Activated T-helper 2 cell treated with anti-CD3 and anti-CD28 coated beads, Interferon-gamma antibody, Interleukin-2, Interleukin-4, amounts not matched to agents 10 μg/mL and 5 μg/mL and 100 μg/mL, durations not matched to agents 14 hours and 24 hours and 36 hours (primary cell): ENCODE data around the gene AMD1. TPM values are rescaled to one million over a fixed set of nuclear protein-coding genes. Genes with fewer than 3 reads are reported as not detected.
"Not testable (repeated sequence)": the region's sequence is repeated elsewhere in the genome, so short reads cannot be mapped to it uniquely, and the experiment has no call there.

Experiments
- DNase-seq: peaks from one replicate; pipeline ENCODE4 v3.0.0; 2021; ENCODE audit warnings: low spot score
- H3K27ac Mint-ChIP-seq: one replicate; pipeline ENCODE4 v1.8.0; 2021; ENCODE audit warnings: mixed read lengths
- H3K27me3 Mint-ChIP-seq: one replicate; pipeline ENCODE4 v1.8.0; 2021; ENCODE audit warnings: low read depth, mixed read lengths
- H3K36me3 Mint-ChIP-seq: one replicate; pipeline ENCODE4 v1.8.0; 2021; ENCODE audit warnings: low read depth, mixed read lengths
- H3K4me1 Mint-ChIP-seq: one replicate; pipeline ENCODE4 v1.8.0; 2021; ENCODE audit warnings: low read depth, mixed read lengths
- H3K4me3 Mint-ChIP-seq: one replicate; pipeline ENCODE4 v1.8.0; 2021; ENCODE audit warnings: low read depth, mild to moderate bottlenecking, moderate library complexity, mixed read lengths
- H3K9me3 Mint-ChIP-seq: one replicate; pipeline ENCODE4 v1.8.0; 2021; ENCODE audit warnings: mixed read lengths
- intact Hi-C: fragments of 100-400 bp; cut with micrococcal nuclease; formaldehyde crosslinking; loops from one replicate; pipeline ENCODE4 v1.15.1; 2023
- total RNA-seq: library from RNA; stranded (reverse); gene quantifications from 2 replicates; pipeline ENCODE4 v1.2.3, GENCODE V29; 2022

AMD1 gene
- total RNA-seq, 1 donor from 2014 or later, result 111 TPM

GRCh38 chr6:110882274-110882619 is 7.7 kb downstream of the AMD1 start:
- Mint-ChIP-seq H3K36me3 (peaks cover 54% of the 10 kb centered on the region), H3K4me3 (peak overlapping the region; percentile 2), H3K27me3 (no peaks in the 10 kb centered on the region), H3K27ac (peak overlapping the region; percentile 59), H3K9me3 (no peaks in the 10 kb centered on the region), H3K4me1 (peaks cover 64% of the 10 kb centered on the region)
- intact Hi-C loops, result no loop called here
- DNase-seq, result no peak

- Mint-ChIP-seq H3K27ac (peak overlapping the region; percentile 59), H3K4me1 (peaks cover 57% of the 10 kb centered on the region), H3K9me3 (no peaks in the 10 kb centered on the region), H3K27me3 (no peaks in the 10 kb centered on the region), H3K4me3 (no peak overlapping the region), H3K36me3 (peaks cover 51% of the 10 kb centered on the region)
- intact Hi-C loops, result no loop called here
- DNase-seq, result no peak
Measured at GRCh38 chr6:110882824-110883554, 8.4 kb downstream of the AMD1 start.

- DNase-seq, result no peak
- peaks cover 49% of the 10 kb centered on the region for H3K36me3 Mint-ChIP-seq
- peak overlapping the region; percentile 1 for H3K27ac Mint-ChIP-seq
- H3K4me1 Mint-ChIP-seq, result peaks cover 50% of the 10 kb centered on the region
- intact Hi-C loops, result no loop called here
- no peaks in the 10 kb centered on the region for H3K9me3 Mint-ChIP-seq
- H3K27me3 Mint-ChIP-seq, result no peaks in the 10 kb centered on the region
- no peak overlapping the region for H3K4me3 Mint-ChIP-seq
Measured at GRCh38 chr6:110884321-110884720, 9.7 kb downstream of the AMD1 start.

GRCh38 chr6:110885526-110885925 is 10.9 kb downstream of the AMD1 start:
- no peak overlapping the region for H3K27ac Mint-ChIP-seq
- intact Hi-C loops, result no loop called here
- no peaks in the 10 kb centered on the region for H3K9me3 Mint-ChIP-seq
- no peak for DNase-seq
- H3K4me3 Mint-ChIP-seq, result no peak overlapping the region
- H3K27me3 Mint-ChIP-seq, result no peaks in the 10 kb centered on the region
- H3K4me1 Mint-ChIP-seq, result peaks cover 38% of the 10 kb centered on the region
- H3K36me3 Mint-ChIP-seq, result peaks cover 50% of the 10 kb centered on the region

GRCh38 chr6:110886555-110887167 is 12.1 kb downstream of the AMD1 start:
- intact Hi-C loops, result no loop called here
- DNase-seq, result no peak
- Mint-ChIP-seq H3K36me3 (peaks cover 56% of the 10 kb centered on the region), H3K27ac (no peak overlapping the region), H3K4me1 (peaks cover 33% of the 10 kb centered on the region), H3K9me3 (no peaks in the 10 kb centered on the region), H3K27me3 (no peaks in the 10 kb centered on the region), H3K4me3 (no peak overlapping the region)

- intact Hi-C loops, result no loop called here
- Mint-ChIP-seq H3K4me1 (peaks cover 17% of the 10 kb centered on the region), H3K4me3 (no peak overlapping the region), H3K27ac (no peak overlapping the region), H3K9me3 (no peaks in the 10 kb centered on the region), H3K36me3 (peaks cover 68% of the 10 kb centered on the region), H3K27me3 (no peaks in the 10 kb centered on the region)
- no peak for DNase-seq
Measured at GRCh38 chr6:110890288-110890687, 15.7 kb downstream of the AMD1 start.

GRCh38 chr6:110895907-110896608 is 21.5 kb downstream of the AMD1 start:
- DNase-seq, result no peak

GRCh38 chr6:110897433-110897832 is 22.8 kb downstream of the AMD1 start:
- intact Hi-C loops, result no loop called here
- Mint-ChIP-seq H3K9me3 (no peaks in the 10 kb centered on the region), H3K36me3 (peaks cover 70% of the 10 kb centered on the region), H3K27me3 (no peaks in the 10 kb centered on the region), H3K4me3 (no peak overlapping the region), H3K27ac (no peak overlapping the region), H3K4me1 (peaks cover 2% of the 10 kb centered on the region)
- no peak for DNase-seq

More at GRCh38 chr6:110895907-110896608, 21.5 kb downstream of the AMD1 start:
- intact Hi-C loops, result no loop called here
- Mint-ChIP-seq H3K36me3 (peaks cover 80% of the 10 kb centered on the region), H3K4me3 (no peak overlapping the region), H3K4me1 (peaks cover 2% of the 10 kb centered on the region), H3K27ac (no peak overlapping the region), H3K27me3 (no peaks in the 10 kb centered on the region), H3K9me3 (no peaks in the 10 kb centered on the region)

- intact Hi-C loops, result no loop called here
- H3K27ac Mint-ChIP-seq, result no peak overlapping the region
Measured at GRCh38 chr6:110898111-110898510, 23.5 kb downstream of the AMD1 start.

GRCh38 chr6:110900028-110900598 is 25.5 kb downstream of the AMD1 start:
- Mint-ChIP-seq H3K4me3 (no peak overlapping the region), H3K9me3 (peaks cover 13% of the 10 kb centered on the region), H3K27me3 (no peaks in the 10 kb centered on the region), H3K4me1 (no peaks in the 10 kb centered on the region), H3K36me3 (peaks cover 65% of the 10 kb centered on the region), H3K27ac (no peak overlapping the region)
- DNase-seq, result no peak
- intact Hi-C loops, result no loop called here

More at GRCh38 chr6:110898111-110898510, 23.5 kb downstream of the AMD1 start:
- no peak overlapping the region for H3K4me3 Mint-ChIP-seq
- peaks cover 64% of the 10 kb centered on the region for H3K36me3 Mint-ChIP-seq
- peaks cover under 1% of the 10 kb centered on the region for H3K9me3 Mint-ChIP-seq
- no peak for DNase-seq
- H3K4me1 Mint-ChIP-seq, result no peaks in the 10 kb centered on the region
- no peaks in the 10 kb centered on the region for H3K27me3 Mint-ChIP-seq

- H3K4me3 Mint-ChIP-seq, H3K27ac Mint-ChIP-seq, intact Hi-C loops, DNase-seq, H3K4me1 Mint-ChIP-seq, H3K27me3 Mint-ChIP-seq: not testable (repeated sequence)
- H3K36me3 Mint-ChIP-seq, result peaks cover 57% of the 10 kb centered on the region
- H3K9me3 Mint-ChIP-seq, result peaks cover 27% of the 10 kb centered on the region
Measured at GRCh38 chr6:110901601-110902000, 27.0 kb downstream of the AMD1 start.

GRCh38 chr6:110902091-110902490 is 27.5 kb downstream of the AMD1 start:
- Mint-ChIP-seq H3K9me3 (peaks cover 32% of the 10 kb centered on the region), H3K36me3 (peaks cover 53% of the 10 kb centered on the region), H3K4me1 (no peaks in the 10 kb centered on the region), H3K27me3 (peaks cover 3% of the 10 kb centered on the region), H3K4me3 (no peak overlapping the region), H3K27ac (no peak overlapping the region)
- intact Hi-C loops, result no loop called here
- DNase-seq, result no peak

- H3K27ac Mint-ChIP-seq, DNase-seq, H3K4me1 Mint-ChIP-seq, H3K4me3 Mint-ChIP-seq, H3K27me3 Mint-ChIP-seq, intact Hi-C loops: not testable (repeated sequence)
- Mint-ChIP-seq H3K9me3 (peaks cover 38% of the 10 kb centered on the region), H3K36me3 (peaks cover 26% of the 10 kb centered on the region)
Measured at GRCh38 chr6:110906273-110906672, 31.7 kb downstream of the AMD1 start.
